ENCODE data around the gene PXK. TPM values are rescaled to one million over a fixed set of nuclear protein-coding genes. Genes with fewer than 3 reads are reported as not detected.

PXK gene
- total and polyA plus RNA-seq, 4 donors: 6.0 to 15.9 (median 12.6) TPM

GRCh38 chr3:58379351-58380073, 46.8 kb downstream of the PXK start:
- DNase-seq (ENCODE audit: low spot score): no peak
- Histone ChIP-seq H3K4me1 (ENCODE audit: control insufficient read depth in 4 of 4, insufficient read depth in 4 of 4, low read length in 3 of 4) (peaks cover 0 to 10% (median 5%) of the 10 kb centered on the region in 4 donors), H3K27ac (ENCODE audit: low read depth in 1 of 2, low read length in 2 of 2) (no peak overlapping the region), H3K36me3 (ENCODE audit: control insufficient read depth in 4 of 4, insufficient read depth in 3 of 4, low read depth in 1 of 4, low read length in 3 of 4) (no peaks in the 10 kb centered on the region), H3K9me3 (ENCODE audit: control insufficient read depth in 4 of 4, low read length in 3 of 4) (no peaks in the 10 kb centered on the region), H3K27me3 (ENCODE audit: control insufficient read depth in 4 of 4, insufficient read depth in 4 of 4, low read length in 3 of 4) (no peaks in the 10 kb centered on the region), H3K4me3 (ENCODE audit: low read depth in 1 of 3, low read length in 3 of 3) (no peak overlapping the region), H3K9ac (ENCODE audit: low read depth in 1 of 2, low read length in 2 of 2) (no peak overlapping the region)
- 88% methylated on average over 4 of the region's 4 CpGs for WGBS
- TF ChIP-seq YY1 (IDR thresholded peaks at IDR 0.05) (no peak), HNF4A (conservative IDR thresholded peaks at IDR 0.05) (no peak), CTCF (IDR thresholded peaks at IDR 0.05; ENCODE audit: low read depth, low read length, missing input control) (no peak), RXRA (IDR thresholded peaks at IDR 0.05) (no peak), GABPA (IDR thresholded peaks at IDR 0.05 in 1 of 2, conservative IDR thresholded peaks at IDR 0.05 in 1 of 2) (no peak), ZBTB33 (IDR thresholded peaks at IDR 0.05) (no peak), FOXA2 (IDR thresholded peaks at IDR 0.05) (no peak), EGR1 (IDR thresholded peaks at IDR 0.05; ENCODE audit: low read depth in 2 of 2) (no peak), FOXA1 (IDR thresholded peaks at IDR 0.05) (no peak), TAF1 (conservative IDR thresholded peaks at IDR 0.05) (no peak), SP1 (IDR thresholded peaks at IDR 0.05) (no peak), MAX (IDR thresholded peaks at IDR 0.05) (no peak), RAD21 (IDR thresholded peaks at IDR 0.05) (no peak), NR2F2 (IDR thresholded peaks at IDR 0.05) (no peak)

- DNase-seq (ENCODE audit: low spot score): no peak
- no peak overlapping the region for H3K27ac ChIP-seq (ENCODE audit: low read depth in 1 of 2, low read length in 2 of 2)
Observed at GRCh38 chr3:58383476-58383875, 50.8 kb downstream of the PXK start.

More at GRCh38 chr3:58383476-58383875, 50.8 kb downstream of the PXK start:
- no peak for TF ChIP-seq HNF4G (IDR thresholded peaks at IDR 0.05)
- no peak for TF ChIP-seq HNF4A (conservative IDR thresholded peaks at IDR 0.05)
- no peak for TF ChIP-seq FOXA1 (IDR thresholded peaks at IDR 0.05)
- no peak for TF ChIP-seq SP1 (IDR thresholded peaks at IDR 0.05)
- no peak for TF ChIP-seq MAX (IDR thresholded peaks at IDR 0.05)
- no peak for TF ChIP-seq EGR1 (IDR thresholded peaks at IDR 0.05; ENCODE audit: low read depth in 2 of 2)
- TF ChIP-seq YY1 (IDR thresholded peaks at IDR 0.05): no peak
- TF ChIP-seq ATF3 (IDR thresholded peaks at IDR 0.05): no peak
- TF ChIP-seq RAD21 (IDR thresholded peaks at IDR 0.05): no peak
- no peak for TF ChIP-seq TAF1 (conservative IDR thresholded peaks at IDR 0.05)
- TF ChIP-seq NR2F2 (IDR thresholded peaks at IDR 0.05): no peak
- H3K9ac ChIP-seq (ENCODE audit: low read depth in 1 of 2, low read length in 2 of 2): no peak overlapping the region
- H3K36me3 ChIP-seq (ENCODE audit: control insufficient read depth in 4 of 4, insufficient read depth in 3 of 4, low read depth in 1 of 4, low read length in 3 of 4): peaks cover 0 to 2% (median 0%) of the 10 kb centered on the region in 4 donors
- no peaks in the 10 kb centered on the region for H3K27me3 ChIP-seq (ENCODE audit: control insufficient read depth in 4 of 4, insufficient read depth in 4 of 4, low read length in 3 of 4)
- no peaks in the 10 kb centered on the region for H3K9me3 ChIP-seq (ENCODE audit: control insufficient read depth in 4 of 4, low read length in 3 of 4)
- peaks cover 0 to 5% (median 2%) of the 10 kb centered on the region in 4 donors for H3K4me1 ChIP-seq (ENCODE audit: control insufficient read depth in 4 of 4, insufficient read depth in 4 of 4, low read length in 3 of 4)
- 91% methylated on average over 2 of the region's 2 CpGs for WGBS
- no peak overlapping the region for H3K4me3 ChIP-seq (ENCODE audit: low read depth in 1 of 3, low read length in 3 of 3)
